ENCODE data around the gene KRT14.
A peak's percentile ranks its signal among the peaks of the same experiment; 100 is the strongest.
"Not testable (repeated sequence)": the region's sequence is repeated elsewhere in the genome, so short reads cannot be mapped to it uniquely, and the experiment has no call there.

Gene KRT14

GRCh38 chr17:41578971-41579370 is 7.7 kb downstream of the KRT14 start:
- DNase-seq (ENCODE audit: low spot score) = no peak

- DNase-seq (ENCODE audit: low spot score) = no peak
Measured at GRCh38 chr17:41578538-41578937, 8.2 kb downstream of the KRT14 start.

GRCh38 chr17:41576740-41577139 is 10.0 kb downstream of the KRT14 start:
- DNase-seq (ENCODE audit: low spot score) = not testable (repeated sequence)

- DNase-seq (ENCODE audit: low spot score) = no peak
Measured at GRCh38 chr17:41575336-41575735, 11.4 kb downstream of the KRT14 start.

- no peak for DNase-seq (ENCODE audit: low spot score)
Measured at GRCh38 chr17:41571561-41572434, 14.9 kb downstream of the KRT14 start, which contains the start of gene KRT9. Gene KRT9, minus strand, starts transcription at chr17:41572059. Its CDS starts 67 bp downstream, at chr17:41571992.

- no peak for DNase-seq (ENCODE audit: low spot score)
Measured at GRCh38 chr17:41567317-41567716, 19.4 kb downstream of the KRT14 start.

- no peak for DNase-seq (ENCODE audit: low spot score)
Measured at GRCh38 chr17:41565338-41565737, 21.4 kb downstream of the KRT14 start.

GRCh38 chr17:41563607-41564170 is 23.0 kb downstream of the KRT14 start:
- DNase-seq (ENCODE audit: low spot score) = no peak

- no peak for DNase-seq (ENCODE audit: low spot score)
Measured at GRCh38 chr17:41561554-41561953, 25.1 kb downstream of the KRT14 start.

GRCh38 chr17:41559548-41559947 is 27.1 kb downstream of the KRT14 start:
- no peak for DNase-seq (ENCODE audit: low spot score)

GRCh38 chr17:41556931-41557330 is 29.8 kb downstream of the KRT14 start:
- no peak for DNase-seq (ENCODE audit: low spot score)

- no peak for DNase-seq (ENCODE audit: low spot score)
Measured at GRCh38 chr17:41556306-41556705, 30.4 kb downstream of the KRT14 start.

GRCh38 chr17:41555105-41555887 is 31.4 kb downstream of the KRT14 start:
- no peak for DNase-seq (ENCODE audit: low spot score)

- no peak for DNase-seq (ENCODE audit: low spot score)
Measured at GRCh38 chr17:41553987-41554680, 32.6 kb downstream of the KRT14 start.

GRCh38 chr17:41553176-41553575 is 33.5 kb downstream of the KRT14 start:
- no peak for DNase-seq (ENCODE audit: low spot score)

GRCh38 chr17:41552455-41552854 is 34.2 kb downstream of the KRT14 start:
- DNase-seq (ENCODE audit: low spot score) = no peak

- DNase-seq (ENCODE audit: low spot score) = no peak
Measured at GRCh38 chr17:41551365-41551764, 35.3 kb downstream of the KRT14 start.

- no peak for DNase-seq (ENCODE audit: low spot score)
Measured at GRCh38 chr17:41549596-41550039, 37.1 kb downstream of the KRT14 start.

GRCh38 chr17:41548844-41549595 is 37.7 kb downstream of the KRT14 start:
- DNase-seq (ENCODE audit: low spot score) = peak; percentile 54

GRCh38 chr17:41547921-41548843 is 38.5 kb downstream of the KRT14 start:
- DNase-seq (ENCODE audit: low spot score) = no peak

All from globus pallidus (tissue), 1 donor.